ENCODE measurements around the gene CCL5.

Gene CCL5

GRCh38 chr17:35892091-35893035, 12.2 kb upstream of the CCL5 start:
- TF ChIP-seq, protein P1, sequence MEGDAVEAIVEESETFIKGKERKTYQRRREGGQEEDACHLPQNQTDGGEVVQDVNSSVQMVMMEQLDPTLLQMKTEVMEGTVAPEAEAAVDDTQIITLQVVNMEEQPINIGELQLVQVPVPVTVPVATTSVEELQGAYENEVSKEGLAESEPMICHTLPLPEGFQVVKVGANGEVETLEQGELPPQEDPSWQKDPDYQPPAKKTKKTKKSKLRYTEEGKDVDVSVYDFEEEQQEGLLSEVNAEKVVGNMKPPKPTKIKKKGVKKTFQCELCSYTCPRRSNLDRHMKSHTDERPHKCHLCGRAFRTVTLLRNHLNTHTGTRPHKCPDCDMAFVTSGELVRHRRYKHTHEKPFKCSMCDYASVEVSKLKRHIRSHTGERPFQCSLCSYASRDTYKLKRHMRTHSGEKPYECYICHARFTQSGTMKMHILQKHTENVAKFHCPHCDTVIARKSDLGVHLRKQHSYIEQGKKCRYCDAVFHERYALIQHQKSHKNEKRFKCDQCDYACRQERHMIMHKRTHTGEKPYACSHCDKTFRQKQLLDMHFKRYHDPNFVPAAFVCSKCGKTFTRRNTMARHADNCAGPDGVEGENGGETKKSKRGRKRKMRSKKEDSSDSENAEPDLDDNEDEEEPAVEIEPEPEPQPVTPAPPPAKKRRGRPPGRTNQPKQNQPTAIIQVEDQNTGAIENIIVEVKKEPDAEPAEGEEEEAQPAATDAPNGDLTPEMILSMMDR (IDR thresholded peaks at IDR 0.05; ENCODE audit: low read depth, low read length): no peak
- no peak for TF ChIP-seq EZH2phosphoT487 (IDR thresholded peaks at IDR 0.05; ENCODE audit: low read depth)

DNA sequence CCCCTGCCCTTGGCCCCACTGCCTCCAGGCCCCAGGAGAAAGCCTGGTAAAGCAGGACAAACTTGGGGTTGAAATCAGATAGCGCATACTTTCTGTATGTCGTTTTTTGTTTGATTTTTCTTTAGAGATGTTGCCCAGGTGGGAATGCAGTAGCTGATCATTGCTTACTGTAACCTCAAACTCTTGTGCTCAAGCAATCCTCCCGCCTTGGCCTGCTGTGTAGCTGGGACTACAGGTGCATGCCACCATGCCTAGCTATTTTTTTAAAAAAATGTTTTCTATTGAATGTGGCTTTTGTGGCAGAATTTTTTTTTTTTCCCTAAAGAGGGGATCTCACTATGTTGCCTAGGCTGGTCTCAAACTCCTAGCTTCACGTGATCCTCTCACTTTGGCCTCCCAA, 11.1 kb upstream of the CCL5 start:
- Histone ChIP-seq H2AFZ (ENCODE audit: low read depth, low read length) (no peak overlapping the region), H3K9ac (ENCODE audit: low read length) (no peak overlapping the region), H3K79me2 (ENCODE audit: low read length) (no peaks in the 10 kb centered on the region), H3K27me3 (ENCODE audit: low read depth, low read length) (no peaks in the 10 kb centered on the region), H3K9me3 (ENCODE audit: insufficient read depth, low read length) (no peaks in the 10 kb centered on the region), H3K4me3 (ENCODE audit: low read length) (no peak overlapping the region), H3K36me3 (replicated peaks; ENCODE audit: low read depth, low read length) (no peaks in the 10 kb centered on the region), H3K4me1 (ENCODE audit: low read length) (peaks cover 20% of the 10 kb centered on the region), H4K20me1 (ENCODE audit: insufficient read depth, low read length) (no peaks in the 10 kb centered on the region), H3K27ac (ENCODE audit: low read length) (no peak overlapping the region), H3K4me2 (ENCODE audit: low read length) (no peak overlapping the region)
- TF ChIP-seq, protein P1 (IDR thresholded peaks at IDR 0.05; ENCODE audit: low read depth, low read length): no peak
- TF ChIP-seq EZH2phosphoT487 (IDR thresholded peaks at IDR 0.05; ENCODE audit: low read depth): no peak

More at GRCh38 chr17:35892091-35893035, 12.2 kb upstream of the CCL5 start:
- Histone ChIP-seq H3K4me3 (ENCODE audit: low read length) (no peak overlapping the region; the same call in 1 of the 2 replicates), H3K4me2 (ENCODE audit: low read length) (peak overlapping the region; percentile 56), H3K79me2 (ENCODE audit: low read length) (no peaks in the 10 kb centered on the region), H3K36me3 (replicated peaks; ENCODE audit: low read depth, low read length) (no peaks in the 10 kb centered on the region), H3K27me3 (ENCODE audit: low read depth, low read length) (no peaks in the 10 kb centered on the region), H3K27ac (ENCODE audit: low read length) (peak overlapping the region; percentile 54; the same call in 1 of the 2 replicates), H3K9me3 (ENCODE audit: insufficient read depth, low read length) (no peaks in the 10 kb centered on the region), H3K4me1 (ENCODE audit: low read length) (peaks cover 20% of the 10 kb centered on the region), H3K9ac (ENCODE audit: low read length) (peak overlapping the region; percentile 15; the same call in 1 of the 2 replicates), H2AFZ (ENCODE audit: low read depth, low read length) (peak overlapping the region; percentile 51; the same call in 1 of the 2 replicates), H4K20me1 (ENCODE audit: insufficient read depth, low read length) (no peaks in the 10 kb centered on the region)

- Histone ChIP-seq H3K4me2 (ENCODE audit: low read length) (no peak overlapping the region), H3K27ac (ENCODE audit: low read length) (no peak overlapping the region), H4K20me1 (ENCODE audit: insufficient read depth, low read length) (no peaks in the 10 kb centered on the region), H3K4me1 (ENCODE audit: low read length) (peaks cover 20% of the 10 kb centered on the region), H3K9me3 (ENCODE audit: insufficient read depth, low read length) (no peaks in the 10 kb centered on the region), H3K36me3 (replicated peaks; ENCODE audit: low read depth, low read length) (no peaks in the 10 kb centered on the region), H3K79me2 (ENCODE audit: low read length) (no peaks in the 10 kb centered on the region), H3K27me3 (ENCODE audit: low read depth, low read length) (no peaks in the 10 kb centered on the region), H3K4me3 (ENCODE audit: low read length) (no peak overlapping the region), H3K9ac (ENCODE audit: low read length) (no peak overlapping the region), H2AFZ (ENCODE audit: low read depth, low read length) (no peak overlapping the region)
- TF ChIP-seq EZH2phosphoT487 (IDR thresholded peaks at IDR 0.05; ENCODE audit: low read depth): no peak
- TF ChIP-seq, protein P1 (IDR thresholded peaks at IDR 0.05; ENCODE audit: low read depth, low read length): no peak
Measured at GRCh38 chr17:35890774-35891155, 10.6 kb upstream of the CCL5 start.

Measured in OCI-LY3 (cell line).